Activated CD4-positive, alpha-beta T cell treated with anti-CD3 and anti-CD28 coated beads, Interleukin-2, Interleukin-6, amounts not matched to agents 100 ng/mL and 50 ng/mL, durations not matched to agents 16 hours and 8 hours (primary cell): ENCODE measurements around the gene CFH.
"Not testable (repeated sequence)": the region's sequence is repeated elsewhere in the genome, so short reads cannot be mapped to it uniquely, and the experiment has no call there.

Experiments
- DNase-seq: peaks from one replicate; pipeline ENCODE4 v3.0.0-alpha.2; 2020

Gene CFH

GRCh38 chr1:196651637-196652215 lies at the start of gene CFH:
CFH (plus strand) TSS chr1:196652043; CDS start chr1:196652118, 75 bp downstream.
- peak; percentile 36 for DNase-seq

GRCh38 chr1:196603651-196604050 lies 48.2 kb upstream of the CFH start:
- no peak for DNase-seq

GRCh38 chr1:196607981-196608380 lies 43.9 kb upstream of the CFH start:
- DNase-seq, result no peak

GRCh38 chr1:196608390-196609369 lies 43.2 kb upstream of the CFH start, which contains the start of gene KCNT2:
KCNT2 (minus strand) TSS chr1:196608440; CDS start chr1:196608309, 131 bp downstream.
- peak; percentile 4 for DNase-seq

GRCh38 chr1:196609370-196609737 lies 42.5 kb upstream of the CFH start:
- DNase-seq, result no peak

GRCh38 chr1:196611873-196612272 lies 40.0 kb upstream of the CFH start:
- DNase-seq, result no peak

- no peak for DNase-seq
Measured at GRCh38 chr1:196619721-196620120, 32.1 kb upstream of the CFH start.

- no peak for DNase-seq
Measured at GRCh38 chr1:196623079-196623478, 28.8 kb upstream of the CFH start.

GRCh38 chr1:196628838-196629237 lies 23.0 kb upstream of the CFH start:
- DNase-seq, result no peak

- no peak for DNase-seq
Measured at GRCh38 chr1:196637606-196638005, 14.2 kb upstream of the CFH start.

GRCh38 chr1:196638466-196638865 lies 13.4 kb upstream of the CFH start:
- no peak for DNase-seq

- DNase-seq, result not testable (repeated sequence)
Measured at GRCh38 chr1:196639291-196639690, 12.6 kb upstream of the CFH start.

GRCh38 chr1:196640976-196641375 lies 10.9 kb upstream of the CFH start:
- DNase-seq, result no peak

- DNase-seq, result no peak
Measured at GRCh38 chr1:196649990-196650389, 1.9 kb upstream of the CFH start.

- no peak for DNase-seq
Measured at GRCh38 chr1:196650403-196650802, 1.4 kb upstream of the CFH start.

GRCh38 chr1:196651079-196651478 lies 764 bp upstream of the CFH start:
- no peak for DNase-seq

GRCh38 chr1:196654271-196654670 lies 2.4 kb downstream of the CFH start:
- no peak for DNase-seq

GRCh38 chr1:196655071-196655470 lies 3.2 kb downstream of the CFH start:
- DNase-seq, result no peak

GRCh38 chr1:196655494-196655893 lies 3.7 kb downstream of the CFH start:
- DNase-seq, result no peak

GRCh38 chr1:196659471-196659870 lies 7.6 kb downstream of the CFH start:
- no peak for DNase-seq

- DNase-seq, result no peak
Measured at GRCh38 chr1:196660272-196660671, 8.4 kb downstream of the CFH start.

GRCh38 chr1:196660852-196661251 lies 9.0 kb downstream of the CFH start:
- peak; percentile 39 for DNase-seq

- DNase-seq, result no peak
Measured at GRCh38 chr1:196661345-196661744, 9.5 kb downstream of the CFH start.

GRCh38 chr1:196667131-196667530 lies 15.3 kb downstream of the CFH start:
- DNase-seq, result no peak
